Nucleus accumbens (tissue), 56 donors: ENCODE data around the gene HOXB6.

Experiments used
- DNase-seq, 56 donors: peaks; one replicate each; lab custom pipeline; 2025; lab: John Stamatoyannopoulos, UW

HOXB6 gene

GRCh38 chr17:48636177-48637018, 31.6 kb upstream of the HOXB6 start:
- peak in 7 of 56 donors; percentile 5 to 34 (median 7) for DNase-seq

DNA sequence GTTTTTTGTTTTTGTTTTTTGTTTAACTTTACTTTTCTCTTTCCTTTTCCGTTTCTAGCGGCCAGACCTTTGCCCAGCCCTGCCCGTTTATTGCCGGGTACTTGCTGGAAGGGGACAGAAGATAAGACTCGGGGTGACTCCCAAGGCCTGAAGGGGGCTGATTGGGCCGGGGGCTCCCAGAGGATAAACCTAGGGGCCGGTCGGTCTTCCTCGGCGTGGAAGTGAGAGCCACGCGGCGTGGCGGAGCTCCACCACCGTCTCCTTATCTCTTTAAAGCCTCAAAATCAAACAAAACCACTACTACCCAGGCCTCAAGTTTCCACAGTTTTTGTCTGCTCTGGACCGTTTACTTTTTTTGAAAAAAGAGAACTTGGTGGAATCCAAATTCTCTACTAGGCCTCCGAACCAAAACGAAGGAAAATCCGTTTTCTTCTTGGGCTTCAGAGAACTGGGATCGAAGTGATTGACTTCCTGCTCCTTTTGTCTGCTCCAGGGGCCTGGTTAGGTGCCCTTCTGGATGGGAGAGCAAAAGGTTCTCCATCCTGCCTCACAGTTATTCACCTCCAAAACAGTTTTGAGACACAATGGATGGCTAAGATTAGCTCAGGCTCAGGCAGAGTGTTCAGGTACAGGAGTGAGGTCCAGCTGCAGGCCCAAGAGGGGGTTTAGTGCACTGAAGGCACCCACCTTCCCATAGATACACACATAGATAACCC, 29.9 kb upstream of the HOXB6 start:
- no peak for DNase-seq

GRCh38 chr17:48633266-48633677, 28.5 kb upstream of the HOXB6 start:
- DNase-seq: no peak

DNA sequence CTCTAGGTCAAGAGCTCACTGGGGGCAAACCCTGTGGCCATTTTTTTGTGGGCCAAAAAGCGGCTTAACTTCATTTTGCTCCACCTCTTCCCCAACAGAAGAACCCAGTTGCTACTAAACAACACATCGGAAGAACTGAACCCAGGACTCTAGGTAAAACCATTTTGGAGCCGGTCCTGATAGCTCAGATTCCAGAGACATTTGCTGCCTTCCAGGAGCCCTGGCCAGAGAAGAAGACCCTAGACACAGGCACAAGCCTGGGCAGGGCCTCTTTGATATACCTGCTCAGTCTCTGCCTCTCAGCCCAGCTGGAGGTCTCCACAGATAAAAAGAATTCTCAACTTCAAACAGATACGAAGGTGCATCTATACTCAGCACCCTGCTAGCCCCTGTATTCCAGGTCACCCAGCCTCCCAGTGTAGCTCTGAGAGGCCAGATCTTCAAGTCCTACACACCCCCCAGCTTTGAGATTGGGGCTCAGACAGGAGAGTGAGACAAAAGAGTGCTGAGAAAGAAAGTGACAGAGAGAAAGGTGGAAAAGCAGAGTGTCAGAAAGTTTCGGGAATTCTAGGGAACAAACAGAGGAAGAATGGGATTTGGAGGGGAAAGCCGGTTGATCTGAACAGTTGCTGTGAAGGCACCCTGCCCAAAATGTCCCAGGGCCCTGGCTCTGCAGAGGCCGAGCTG, 27.9 kb upstream of the HOXB6 start:
- no peak for DNase-seq

DNA sequence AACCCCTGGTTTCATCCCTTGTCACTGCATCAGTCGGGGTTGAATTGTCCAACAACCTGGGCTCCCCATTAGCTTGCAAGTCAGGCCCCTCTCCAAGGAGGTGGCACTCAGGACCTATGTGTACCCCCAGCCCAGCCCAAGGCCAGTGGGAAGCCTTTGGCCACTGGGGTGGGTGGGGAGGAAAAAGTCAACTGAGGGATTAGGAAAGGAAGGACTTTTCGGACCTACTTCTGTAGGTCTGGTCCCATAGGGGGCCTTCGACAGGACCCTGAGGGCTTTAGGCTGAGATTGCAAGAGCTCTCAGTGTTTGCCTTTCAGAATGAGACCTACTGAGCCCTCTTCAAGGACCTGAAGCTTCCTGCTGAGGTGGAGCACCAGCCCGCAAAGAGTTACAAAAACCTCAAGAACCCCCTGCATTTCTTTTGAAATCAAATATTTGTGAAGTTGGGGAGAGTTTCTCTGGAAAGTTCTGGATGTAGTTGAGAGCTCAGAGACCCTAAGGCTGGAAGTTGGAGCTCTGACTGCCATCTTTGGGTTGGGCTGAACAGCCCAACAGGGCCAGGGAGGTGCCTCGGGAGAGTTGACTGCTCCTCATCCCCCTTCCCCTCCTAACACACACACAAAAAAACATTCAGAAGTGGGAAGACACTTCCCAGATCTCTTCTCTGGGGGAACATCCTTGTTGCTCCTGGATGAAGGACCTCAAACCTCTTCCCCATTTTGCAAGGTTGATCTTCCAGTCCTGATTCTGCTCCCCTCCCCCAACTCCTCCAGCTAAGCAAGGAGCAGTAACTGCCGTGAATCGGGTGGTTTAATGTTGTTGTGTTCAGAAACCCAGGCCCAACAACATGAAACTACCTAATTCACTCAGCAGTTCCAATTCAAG, 27.1 kb upstream of the HOXB6 start:
- no peak for DNase-seq

DNA sequence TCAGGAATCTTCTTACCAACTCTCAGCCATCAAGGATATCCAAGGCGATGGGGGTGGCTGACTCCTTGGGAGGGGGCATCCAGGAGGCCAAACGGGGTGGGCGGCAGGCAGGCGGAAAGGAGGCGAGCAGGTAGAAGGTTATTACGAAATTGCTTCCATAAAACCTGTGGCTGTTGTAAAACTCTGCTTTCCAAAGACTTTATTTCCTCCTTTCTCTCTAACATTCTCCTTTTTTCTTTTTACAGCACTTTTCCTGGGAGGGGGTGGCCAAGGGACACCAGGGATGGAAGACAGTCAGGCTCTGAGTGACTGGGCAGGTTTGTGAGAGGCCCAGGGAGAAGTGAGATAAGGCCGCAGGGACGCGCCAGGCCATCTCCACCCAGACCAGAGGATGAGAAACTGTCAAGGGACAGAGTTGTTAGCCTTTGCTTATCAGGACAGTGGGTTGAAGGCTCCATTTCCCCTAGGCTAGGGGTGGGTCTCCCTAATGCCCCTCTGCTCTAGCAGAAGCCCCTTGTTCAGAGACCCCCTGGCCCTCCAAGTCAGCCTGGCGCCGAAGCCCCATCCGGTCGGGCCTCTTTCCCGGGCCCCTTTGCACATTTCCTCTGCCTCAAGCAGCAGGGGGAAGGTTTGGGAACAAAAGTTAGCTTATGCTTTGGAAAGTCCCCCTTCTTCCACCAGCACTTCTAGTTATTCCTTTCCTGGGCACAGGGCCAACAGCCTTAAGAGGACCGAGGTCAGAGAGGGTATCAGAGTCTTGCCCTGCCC, 26.3 kb upstream of the HOXB6 start:
- DNase-seq: no peak

- no peak for DNase-seq
Observed at GRCh38 chr17:48630009-48630924, 25.5 kb upstream of the HOXB6 start.

- DNase-seq: no peak
Observed at GRCh38 chr17:48629411-48629759, 24.6 kb upstream of the HOXB6 start.

DNA sequence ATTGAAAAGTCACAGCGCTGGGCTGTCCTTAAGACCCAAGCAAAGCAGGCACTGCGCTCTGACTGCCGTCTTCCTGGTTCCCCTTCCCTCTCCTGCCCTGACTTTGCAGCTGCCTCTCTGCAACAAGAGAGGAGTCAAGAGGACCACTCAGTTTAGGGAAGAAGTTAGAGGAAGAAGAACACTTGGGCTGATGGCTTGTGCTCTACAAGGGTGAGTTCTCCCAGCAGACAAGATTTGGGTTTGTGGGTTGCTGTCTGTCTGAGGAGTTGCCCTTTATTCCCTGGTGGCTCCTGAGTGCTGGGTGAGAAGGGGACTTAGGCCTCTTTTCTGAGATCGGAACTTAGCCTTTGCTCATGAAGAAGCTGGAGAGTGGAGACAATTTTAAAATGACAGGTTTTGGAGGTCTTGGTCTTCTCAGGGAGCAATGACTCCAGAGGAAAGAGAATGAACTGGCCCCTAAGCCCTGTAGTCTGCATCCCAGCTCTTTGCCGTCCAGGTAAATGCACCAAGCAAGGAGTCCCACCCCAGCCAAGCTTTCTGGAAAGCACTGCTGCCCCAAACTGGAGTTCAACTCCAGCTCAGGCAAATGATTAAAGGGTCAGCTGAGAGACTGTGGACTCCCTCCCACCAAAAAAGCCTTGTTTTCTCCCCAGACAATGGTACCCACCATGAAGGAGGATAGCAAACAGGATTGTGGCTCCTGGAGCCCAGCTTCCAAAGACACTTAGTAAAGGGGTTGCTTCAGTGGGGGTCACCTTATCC, 24.0 kb upstream of the HOXB6 start:
- no peak for DNase-seq

- DNase-seq: no peak
Observed at GRCh38 chr17:48627623-48628521, 23.1 kb upstream of the HOXB6 start.

- DNase-seq: no peak
Observed at GRCh38 chr17:48627118-48627597, 22.4 kb upstream of the HOXB6 start.

- no peak for DNase-seq
Observed at GRCh38 chr17:48626245-48627117, 21.7 kb upstream of the HOXB6 start, which contains the start of gene HOXB9. HOXB9 (minus strand) TSS chr17:48626358; CDS start chr17:48626269, 89 bp downstream.

GRCh38 chr17:48625495-48626244, 20.9 kb upstream of the HOXB6 start:
- DNase-seq: no peak
